ENCODE measurements around the gene ZNF669.

ZNF669 gene

DNA sequence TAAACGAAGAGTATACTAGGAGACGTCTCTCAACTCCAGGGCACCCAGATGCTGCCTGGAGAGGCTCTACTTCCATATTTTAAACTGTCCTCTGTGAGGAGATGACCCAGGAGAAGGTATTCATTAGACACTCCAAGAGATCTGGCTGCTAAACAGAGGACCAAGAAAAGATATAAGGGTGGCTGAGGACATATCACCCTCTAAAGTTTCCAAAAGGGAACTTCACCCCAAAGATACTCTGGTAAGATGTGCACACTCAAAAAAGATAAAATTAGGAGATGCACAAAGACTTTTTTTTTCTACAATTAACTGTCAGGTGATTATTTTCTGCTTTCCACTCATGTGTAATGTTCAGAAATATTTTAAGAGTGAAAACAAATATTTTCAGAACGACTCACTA lies 26.9 kb downstream of the ZNF669 start:
- no peak for DNase-seq (ENCODE audit: extremely low read depth in 1 of 2, low read depth in 1 of 2)

- no peak for DNase-seq (ENCODE audit: extremely low read depth in 1 of 2, low read depth in 1 of 2)
These were observed 33.5 kb downstream of the ZNF669 start for GRCh38 chr1:247070645-247071044.

DNA sequence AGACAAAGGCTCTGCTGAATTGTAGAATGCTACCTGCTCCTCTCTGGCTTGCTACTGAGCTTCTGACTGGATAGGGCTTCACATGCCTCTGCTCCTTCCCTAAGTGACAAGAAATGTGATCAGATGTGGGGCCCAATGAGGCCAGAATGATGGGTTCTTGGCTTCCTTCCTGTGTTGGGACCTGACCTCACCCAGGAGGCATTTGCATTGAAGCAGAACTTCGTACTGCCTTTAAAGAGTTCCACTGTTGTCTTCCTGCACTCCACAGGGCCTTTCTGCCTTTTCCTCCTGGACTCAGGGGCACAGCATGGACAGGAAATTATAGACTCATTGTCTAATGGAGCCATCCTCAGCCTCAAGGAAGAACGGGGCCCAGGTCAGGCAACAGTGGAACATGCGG lies 39.9 kb downstream of the ZNF669 start:
- no peak for DNase-seq (ENCODE audit: extremely low read depth in 1 of 2, low read depth in 1 of 2)

DNA sequence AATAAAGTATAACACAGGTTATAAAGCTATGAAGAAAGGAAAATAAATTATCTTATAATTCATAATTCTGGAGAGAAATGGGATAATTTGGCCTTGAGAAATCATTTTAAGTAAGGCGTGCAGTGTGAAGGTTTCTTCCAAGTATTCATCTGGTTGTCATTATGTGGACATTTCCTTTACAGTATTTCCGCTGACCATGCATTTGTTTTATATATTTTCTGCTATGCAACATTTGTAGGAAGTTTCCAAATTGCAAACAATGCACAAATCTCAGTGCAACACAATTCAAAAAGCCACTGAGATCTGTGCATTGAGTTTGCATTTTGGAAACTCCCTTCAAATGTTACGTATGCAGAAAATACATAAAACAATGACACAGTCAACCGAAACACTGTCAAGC lies 43.4 kb downstream of the ZNF669 start:
- no peak for DNase-seq (ENCODE audit: extremely low read depth in 1 of 2, low read depth in 1 of 2)

DNA sequence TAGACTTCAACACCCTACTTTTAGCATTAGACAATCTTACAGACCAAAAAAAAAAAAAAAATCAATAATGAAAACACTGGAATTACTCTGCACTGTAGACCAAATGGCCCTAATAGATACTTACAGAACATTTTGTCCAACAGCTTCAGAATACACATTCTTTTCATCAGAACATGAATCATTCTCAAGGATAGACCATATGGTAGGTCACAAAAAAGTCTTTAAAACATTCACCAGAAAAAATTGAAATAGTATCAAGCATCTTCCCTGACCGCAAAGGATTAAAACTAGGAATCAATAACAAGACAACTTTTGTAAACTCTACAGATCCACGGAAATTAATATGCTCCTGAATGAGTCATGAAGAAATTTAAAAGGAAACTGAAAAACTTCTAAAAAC lies 48.1 kb downstream of the ZNF669 start:
- no peak for DNase-seq (ENCODE audit: extremely low read depth in 1 of 2, low read depth in 1 of 2)

DNA sequence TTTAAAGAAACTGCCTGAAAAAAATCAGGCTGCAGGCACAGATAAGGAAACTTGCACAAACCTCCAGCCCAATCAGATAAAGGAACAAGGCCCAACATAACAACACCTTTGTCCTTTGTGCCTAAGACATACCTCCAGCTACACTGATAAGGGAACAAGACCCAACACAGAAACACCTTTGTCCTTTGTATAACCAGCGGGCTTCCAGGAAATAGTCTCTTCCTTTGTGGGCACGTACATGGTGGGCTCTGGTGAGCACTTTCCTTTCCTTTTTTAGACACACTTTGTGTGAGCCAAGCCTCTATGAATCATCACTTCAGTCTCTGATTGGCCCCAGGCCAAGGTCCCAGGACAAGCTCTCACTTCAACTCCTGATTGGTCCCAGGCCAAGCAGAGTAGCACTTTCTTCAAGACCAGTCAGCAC lies 49.2 kb downstream of the ZNF669 start:
- no peak for DNase-seq (ENCODE audit: extremely low read depth in 1 of 2, low read depth in 1 of 2)

Data from activated CD8-positive, alpha-beta memory T cell treated with anti-CD3 and anti-CD28 coated beads for 1 hour (primary cell).